Neural crest cell (in vitro differentiated cells): Measurements from ENCODE around the gene CD84. TPM values are rescaled to one million over a fixed set of nuclear protein-coding genes. Genes with fewer than 3 reads are reported as not detected.
A peak's percentile ranks its signal among the peaks of the same experiment; 100 is the strongest.

Source experiments
- DNase-seq: peaks from one replicate; pipeline ENCODE4 v3.0.0; 2021; ENCODE audit warnings: low read depth, mixed read lengths, low spot score
- H3K27ac Mint-ChIP-seq: one replicate; pipeline ENCODE4 v1.8.0; 2021; ENCODE audit warnings: mild to moderate bottlenecking, mixed read lengths; ENCODE audit not compliant: unreplicated experiment
- H3K27me3 Mint-ChIP-seq: 2 replicates; pipeline ENCODE4 v1.8.0; 2021; ENCODE audit warnings: low read depth, mild to moderate bottlenecking, mixed read lengths
- H3K36me3 Mint-ChIP-seq: 2 replicates; pipeline ENCODE4 v1.8.0; 2021; ENCODE audit warnings: low read depth, mild to moderate bottlenecking, mixed read lengths
- H3K4me1 Mint-ChIP-seq: 2 replicates; pipeline ENCODE4 v1.8.0; 2021; ENCODE audit warnings: mixed read lengths
- H3K4me3 Mint-ChIP-seq: one replicate; pipeline ENCODE4 v1.8.0; 2021; ENCODE audit warnings: mild to moderate bottlenecking, mixed read lengths
- H3K9me3 Mint-ChIP-seq: 2 replicates; pipeline ENCODE4 v1.8.0; 2021; ENCODE audit warnings: mixed read lengths
- CTCF ChIP-seq: fragments of 200-600 bp; sonication (generic); conservative IDR thresholded peaks from 2 replicates; pipeline ENCODE4 v1.5.0; 2021; ENCODE audit warnings: antibody characterized with exemption, mild to moderate bottlenecking
- total RNA-seq: library from RNA; stranded (reverse); gene quantifications from 2 replicates; pipeline ENCODE4 v1.2.1, GENCODE V29; 2021

The CD84 gene
- total RNA-seq, 1 donor from 2014 or later, result not detected

GRCh38 chr1:160578175-160578524, 1.1 kb downstream of the CD84 start:
- H3K4me3 Mint-ChIP-seq, result no peak overlapping the region
- peaks cover 35% of the 10 kb centered on the region for H3K27me3 Mint-ChIP-seq
- H3K36me3 Mint-ChIP-seq, result no peaks in the 10 kb centered on the region
- H3K4me1 Mint-ChIP-seq, result no peaks in the 10 kb centered on the region
- DNase-seq, result no peak
- H3K27ac Mint-ChIP-seq, result no peak overlapping the region
- no peak for TF ChIP-seq CTCF
- H3K9me3 Mint-ChIP-seq, result no peaks in the 10 kb centered on the region

GRCh38 chr1:160577671-160578070, 1.6 kb downstream of the CD84 start:
- Mint-ChIP-seq H3K36me3 (no peaks in the 10 kb centered on the region), H3K27me3 (peaks cover 38% of the 10 kb centered on the region), H3K27ac (no peak overlapping the region), H3K9me3 (no peaks in the 10 kb centered on the region), H3K4me3 (no peak overlapping the region), H3K4me1 (no peaks in the 10 kb centered on the region)
- TF ChIP-seq CTCF, result no peak
- no peak for DNase-seq

GRCh38 chr1:160576884-160577283, 2.4 kb downstream of the CD84 start:
- H3K9me3 Mint-ChIP-seq, result no peaks in the 10 kb centered on the region
- no peaks in the 10 kb centered on the region for H3K36me3 Mint-ChIP-seq
- H3K4me1 Mint-ChIP-seq, result no peaks in the 10 kb centered on the region
- TF ChIP-seq CTCF, result no peak
- H3K4me3 Mint-ChIP-seq, result no peak overlapping the region
- no peak for DNase-seq
- H3K27ac Mint-ChIP-seq, result no peak overlapping the region
- H3K27me3 Mint-ChIP-seq, result peaks cover 37% of the 10 kb centered on the region

- no peaks in the 10 kb centered on the region for H3K9me3 Mint-ChIP-seq
- H3K36me3 Mint-ChIP-seq, result no peaks in the 10 kb centered on the region
- no peak for DNase-seq
- no peaks in the 10 kb centered on the region for H3K4me1 Mint-ChIP-seq
- H3K27ac Mint-ChIP-seq, result no peak overlapping the region
- peaks cover 39% of the 10 kb centered on the region for H3K27me3 Mint-ChIP-seq
- no peak for TF ChIP-seq CTCF
- H3K4me3 Mint-ChIP-seq, result no peak overlapping the region
Measured at GRCh38 chr1:160576390-160576789, 2.9 kb downstream of the CD84 start.

GRCh38 chr1:160575112-160575664, 4.1 kb downstream of the CD84 start:
- no peaks in the 10 kb centered on the region for H3K36me3 Mint-ChIP-seq
- no peak for DNase-seq
- peaks cover 40% of the 10 kb centered on the region for H3K27me3 Mint-ChIP-seq
- TF ChIP-seq CTCF, result no peak
- H3K4me1 Mint-ChIP-seq, result no peaks in the 10 kb centered on the region
- H3K4me3 Mint-ChIP-seq, result no peak overlapping the region
- no peak overlapping the region for H3K27ac Mint-ChIP-seq
- no peaks in the 10 kb centered on the region for H3K9me3 Mint-ChIP-seq

- Mint-ChIP-seq H3K4me3 (no peak overlapping the region), H3K27ac (peak overlapping the region; percentile 1), H3K9me3 (no peaks in the 10 kb centered on the region), H3K36me3 (no peaks in the 10 kb centered on the region), H3K27me3 (peaks cover 25% of the 10 kb centered on the region), H3K4me1 (no peaks in the 10 kb centered on the region)
- TF ChIP-seq CTCF, result no peak
- DNase-seq, result no peak
Measured at GRCh38 chr1:160570840-160571239, 8.5 kb downstream of the CD84 start.
